Brain microvascular endothelial cell (primary cell): ENCODE measurements around the gene FERMT2.

Experiments used
- DNase-seq: peaks from one replicate; pipeline ENCODE4 v3.0.0-alpha.2; 2020
- H3K27ac ChIP-seq: fragments of 250-450 bp; sonication (Bioruptor Pico); 2 replicates; pipeline ENCODE4 v1.5.1; 2020; ENCODE audit warnings: mild to moderate bottlenecking, moderate library complexity
- H3K27me3 ChIP-seq: fragments of 250-450 bp; sonication (Bioruptor Pico); replicated peaks from 2 replicates; pipeline ENCODE4 v1.5.1; 2020; ENCODE audit warnings: mild to moderate bottlenecking
- H3K36me3 ChIP-seq: fragments of 250-450 bp; sonication (Bioruptor Pico); replicated peaks from 2 replicates; pipeline ENCODE4 v1.5.1; 2020; ENCODE audit warnings: mild to moderate bottlenecking
- H3K4me3 ChIP-seq: 2 replicates; pipeline ENCODE4 v1.5.1; 2011; ENCODE audit warnings: low read depth, mild to moderate bottlenecking, control low read depth, low read length, moderate library complexity
- in situ Hi-C: cut with HindIII; loops from 2 replicates; pipeline ENCODE4 v1.10.0; 2017; ENCODE audit warnings: low sequenced_read_pairs, low pct_ligation_motif_present
- TF ChIP-seq, protein P1 (sequence below): IDR thresholded peaks from 2 replicates; pipeline ENCODE4 v1.5.1; 2011; ENCODE audit warnings: low read depth, mild to moderate bottlenecking, moderate library complexity, low read length, control low read depth, inconsistent platforms; ENCODE audit errors: missing control alignments

Gene FERMT2

GRCh38 chr14:52883658-52884057 lies 67.2 kb downstream of the FERMT2 start:
- in situ Hi-C loops, result no loop called here
- Histone ChIP-seq H3K27ac (no peak overlapping the region), H3K36me3 (peaks cover 41% of the 10 kb centered on the region), H3K4me3 (no peak overlapping the region), H3K27me3 (no peaks in the 10 kb centered on the region)
- TF ChIP-seq, protein P1, sequence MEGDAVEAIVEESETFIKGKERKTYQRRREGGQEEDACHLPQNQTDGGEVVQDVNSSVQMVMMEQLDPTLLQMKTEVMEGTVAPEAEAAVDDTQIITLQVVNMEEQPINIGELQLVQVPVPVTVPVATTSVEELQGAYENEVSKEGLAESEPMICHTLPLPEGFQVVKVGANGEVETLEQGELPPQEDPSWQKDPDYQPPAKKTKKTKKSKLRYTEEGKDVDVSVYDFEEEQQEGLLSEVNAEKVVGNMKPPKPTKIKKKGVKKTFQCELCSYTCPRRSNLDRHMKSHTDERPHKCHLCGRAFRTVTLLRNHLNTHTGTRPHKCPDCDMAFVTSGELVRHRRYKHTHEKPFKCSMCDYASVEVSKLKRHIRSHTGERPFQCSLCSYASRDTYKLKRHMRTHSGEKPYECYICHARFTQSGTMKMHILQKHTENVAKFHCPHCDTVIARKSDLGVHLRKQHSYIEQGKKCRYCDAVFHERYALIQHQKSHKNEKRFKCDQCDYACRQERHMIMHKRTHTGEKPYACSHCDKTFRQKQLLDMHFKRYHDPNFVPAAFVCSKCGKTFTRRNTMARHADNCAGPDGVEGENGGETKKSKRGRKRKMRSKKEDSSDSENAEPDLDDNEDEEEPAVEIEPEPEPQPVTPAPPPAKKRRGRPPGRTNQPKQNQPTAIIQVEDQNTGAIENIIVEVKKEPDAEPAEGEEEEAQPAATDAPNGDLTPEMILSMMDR, result no peak
- DNase-seq, result no peak

DNA sequence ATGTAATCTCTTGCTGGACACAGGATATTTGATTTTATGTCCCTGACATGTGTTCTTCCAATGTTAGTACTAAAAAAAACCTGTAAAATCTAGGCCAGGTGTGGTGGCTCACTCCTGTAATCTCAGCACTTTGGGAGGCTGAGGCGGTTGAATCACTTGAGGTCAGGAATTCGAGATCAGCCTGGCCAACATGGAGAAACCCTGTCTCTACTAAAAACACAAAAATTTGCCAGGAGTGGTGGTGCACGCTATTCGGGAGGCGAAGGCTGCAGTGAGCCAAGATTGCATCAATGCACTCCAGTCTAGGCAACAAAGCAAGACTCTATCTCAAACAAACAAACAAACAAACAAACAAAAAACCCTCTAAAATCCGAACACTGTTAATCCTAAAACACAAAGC lies 68.0 kb downstream of the FERMT2 start:
- DNase-seq, result no peak
- Histone ChIP-seq H3K27ac (no peak overlapping the region), H3K4me3 (no peak overlapping the region), H3K27me3 (no peaks in the 10 kb centered on the region), H3K36me3 (peaks cover 44% of the 10 kb centered on the region)
- TF ChIP-seq, protein P1, result no peak
- in situ Hi-C loops, result no loop called here

DNA sequence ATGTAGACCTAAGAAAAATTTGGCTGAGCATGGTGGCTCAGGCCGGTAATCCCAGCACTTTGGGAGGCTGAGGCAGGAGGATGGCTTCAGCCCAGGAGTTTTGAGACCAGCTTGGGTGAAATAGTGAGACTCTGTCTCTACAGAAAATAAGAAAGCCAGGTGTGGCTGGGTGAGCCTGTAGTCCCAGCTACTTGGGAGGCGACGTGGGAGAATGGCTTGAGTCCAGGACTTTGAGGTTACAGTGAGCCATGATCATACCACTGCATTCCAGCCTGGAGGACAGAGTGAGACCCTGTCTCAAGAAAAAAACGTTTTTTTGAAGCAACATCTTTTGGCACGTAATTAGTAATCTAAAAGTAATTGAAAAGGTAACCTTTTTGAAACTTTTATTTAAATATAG lies 70.9 kb downstream of the FERMT2 start:
- DNase-seq, result peak; percentile 75
- in situ Hi-C loops, result no loop called here

GRCh38 chr14:52878946-52879345 lies 71.9 kb downstream of the FERMT2 start:
- in situ Hi-C loops, result no loop called here

More for the DNA sequence above, 70.9 kb downstream of the FERMT2 start:
- Histone ChIP-seq H3K36me3 (peaks cover 49% of the 10 kb centered on the region), H3K4me3 (no peak overlapping the region), H3K27me3 (no peaks in the 10 kb centered on the region), H3K27ac (peak overlapping the region; percentile 61)
- TF ChIP-seq, protein P1, result no peak

DNA sequence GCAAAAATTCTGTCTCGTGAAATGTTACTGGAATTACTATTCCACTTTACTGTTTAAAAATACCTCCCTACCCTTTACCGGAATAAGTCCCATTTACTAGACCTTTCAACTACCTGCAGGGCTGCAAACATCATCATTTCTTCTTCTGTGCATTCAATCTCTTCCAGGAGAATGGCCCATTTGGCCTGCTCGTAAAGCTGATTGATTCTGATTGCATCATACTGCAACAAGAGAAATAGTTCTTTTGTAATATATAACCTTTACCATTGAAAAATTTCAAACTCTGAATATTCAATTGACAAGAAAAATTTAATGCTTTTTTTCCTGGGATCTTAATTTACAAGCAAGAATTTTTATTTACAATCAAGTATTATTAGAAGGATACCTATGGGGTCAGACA lies 72.4 kb downstream of the FERMT2 start:
- in situ Hi-C loops, result no loop called here
- Histone ChIP-seq H3K36me3 (peaks cover 46% of the 10 kb centered on the region), H3K4me3 (no peak overlapping the region), H3K27me3 (no peaks in the 10 kb centered on the region), H3K27ac (no peak overlapping the region)
- DNase-seq, result no peak
- TF ChIP-seq, protein P1, result no peak

More at GRCh38 chr14:52878946-52879345, 71.9 kb downstream of the FERMT2 start:
- TF ChIP-seq, protein P1, result no peak
- Histone ChIP-seq H3K27ac (no peak overlapping the region), H3K4me3 (no peak overlapping the region), H3K27me3 (no peaks in the 10 kb centered on the region), H3K36me3 (peaks cover 47% of the 10 kb centered on the region)
- no peak for DNase-seq

- in situ Hi-C loops, result no loop called here
- H3K27ac ChIP-seq, result peak overlapping the region; percentile 0
- TF ChIP-seq, protein P1, result no peak
- DNase-seq, result no peak
- H3K27me3 ChIP-seq, result no peaks in the 10 kb centered on the region
- H3K4me3 ChIP-seq, result no peak overlapping the region
- peaks cover 49% of the 10 kb centered on the region for H3K36me3 ChIP-seq
These were observed 73.2 kb downstream of the FERMT2 start for GRCh38 chr14:52877628-52878027.
